CD14-positive monocyte (primary cell): ENCODE data around the gene EML6. TPM values are rescaled to one million over a fixed set of nuclear protein-coding genes. Genes with fewer than 3 reads are reported as not detected.

Source experiments
- DNase-seq, 3 donors: peaks; one replicate each; pipeline ENCODE4 v3.0.0-alpha.2; 2011 to 2022
- H2AFZ ChIP-seq: 2 replicates; pipeline ENCODE4 v1.6.0; 2012; ENCODE audit warnings: mild to moderate bottlenecking, low read depth, low read length, inconsistent platforms; ENCODE audit not compliant: insufficient read depth, poor library complexity, severe bottlenecking
- H3K27ac ChIP-seq, 2 donors: 1 replicate in 1 of 2; 2 replicates in 1 of 2; pipeline ENCODE4 v1.5.1; 2012 to 2013; ENCODE audit warnings: low read length in 2 of 2, control low read depth in 1 of 2, inconsistent platforms in 1 of 2, low read depth in 1 of 2, mild to moderate bottlenecking in 1 of 2
- H3K27me3 ChIP-seq, 2 donors: one replicate each; pipeline versions ENCODE4 v1.6.0 to v1.6.1; 2011 to 2013; ENCODE audit warnings: low read length in 2 of 2; ENCODE audit not compliant: control insufficient read depth in 2 of 2, insufficient read depth in 2 of 2
- H3K36me3 ChIP-seq, 2 donors: replicated peaks in 1 of 2; 1 replicate in 1 of 2; 2 replicates in 1 of 2; pipeline versions ENCODE4 v1.5.1 to v1.6.1; 2012 to 2013; ENCODE audit warnings: low read length in 2 of 2, control low read depth in 1 of 2, inconsistent platforms in 1 of 2, mild to moderate bottlenecking in 1 of 2; ENCODE audit not compliant: insufficient read depth in 2 of 2, control insufficient read depth in 1 of 2
- H3K4me1 ChIP-seq, 2 donors: 1 replicate in 1 of 2; 2 replicates in 1 of 2; pipeline versions ENCODE4 v1.5.1 to v1.6.1; 2012 to 2013; ENCODE audit warnings: low read length in 2 of 2, control low read depth in 1 of 2, inconsistent platforms in 1 of 2, mild to moderate bottlenecking in 1 of 2, moderate library complexity in 1 of 2; ENCODE audit not compliant: insufficient read depth in 2 of 2, control insufficient read depth in 1 of 2
- H3K4me2 ChIP-seq: replicated peaks from 2 replicates; pipeline ENCODE3; 2012; ENCODE audit warnings: low read length, moderate library complexity, mild to moderate bottlenecking; ENCODE audit not compliant: poor library complexity, severe bottlenecking; ENCODE audit errors: extremely low read depth
- H3K4me3 ChIP-seq, 3 experiments: fragments of 200-600 bp in 1 of 3; sonication (generic) in 1 of 3; replicated peaks in 1 of 3; 1 replicate in 2 of 3; 2 replicates in 1 of 3; pipeline ENCODE4 v1.5.1; 2011 to 2013; ENCODE audit warnings: low read length in 3 of 3, mild to moderate bottlenecking in 3 of 3, control low read depth in 2 of 3, low read depth in 2 of 3, inconsistent platforms in 1 of 3, moderate library complexity in 1 of 3
- H3K79me2 ChIP-seq: 2 replicates; pipeline ENCODE4 v1.6.0; 2012; ENCODE audit warnings: mild to moderate bottlenecking, control low read depth, inconsistent platforms, low read length, moderate library complexity; ENCODE audit not compliant: insufficient read depth
- H3K9ac ChIP-seq: 2 replicates; pipeline ENCODE4 v1.6.0; 2017; ENCODE audit warnings: low read length, mild to moderate bottlenecking; ENCODE audit not compliant: insufficient read depth, poor library complexity, severe bottlenecking
- H3K9me3 ChIP-seq, 2 donors: replicated peaks in 1 of 2; 1 replicate in 1 of 2; 2 replicates in 1 of 2; pipeline versions ENCODE4 v1.5.1 to v1.6.1; 2012 to 2013; ENCODE audit warnings: low read length in 2 of 2, control low read depth in 1 of 2; ENCODE audit not compliant: control insufficient read depth in 1 of 2, insufficient read depth in 1 of 2
- H4K20me1 ChIP-seq: 2 replicates; pipeline ENCODE4 v1.6.0; 2012; ENCODE audit warnings: mild to moderate bottlenecking, low read length, control low read depth, moderate library complexity; ENCODE audit not compliant: insufficient read depth
- H3K27ac Mint-ChIP-seq, 7 donors: one replicate each; pipeline ENCODE4 v1.8.0; 2020; ENCODE audit warnings: mild to moderate bottlenecking in 7 of 7, mixed read lengths in 7 of 7, moderate library complexity in 6 of 7, inconsistent platforms in 2 of 7
- H3K27me3 Mint-ChIP-seq, 3 donors: one replicate each; pipeline ENCODE4 v1.8.0; 2021 to 2022; ENCODE audit warnings: low read depth in 3 of 3, mild to moderate bottlenecking in 3 of 3, mixed read lengths in 3 of 3, moderate library complexity in 3 of 3, inconsistent platforms in 1 of 3
- H3K36me3 Mint-ChIP-seq, 2 donors: one replicate each; pipeline ENCODE4 v1.8.0; 2020; ENCODE audit warnings: mixed read lengths in 2 of 2, inconsistent platforms in 1 of 2, mild to moderate bottlenecking in 1 of 2
- H3K4me1 Mint-ChIP-seq: one replicate; pipeline ENCODE4 v1.8.0; 2020; ENCODE audit warnings: mild to moderate bottlenecking, mixed read lengths
- H3K4me3 Mint-ChIP-seq, 2 donors: one replicate each; pipeline ENCODE4 v1.8.0; 2020; ENCODE audit warnings: mild to moderate bottlenecking in 2 of 2, mixed read lengths in 2 of 2, moderate library complexity in 1 of 2
- H3K9me3 Mint-ChIP-seq, 7 donors: one replicate each; pipeline ENCODE4 v1.8.0; 2020 to 2022; ENCODE audit warnings: mixed read lengths in 7 of 7, mild to moderate bottlenecking in 6 of 7, moderate library complexity in 6 of 7, inconsistent platforms in 2 of 7
- CTCF ChIP-seq: fragments of 200-600 bp; IDR thresholded peaks from one replicate; pipeline ENCODE4 v1.8.0; 2022; ENCODE audit warnings: antibody characterized with exemption, mild to moderate bottlenecking
- WGBS: methylation state at CpG from one replicate; pipeline ENCODE4 v1.1.5; 2013; ENCODE audit warnings: missing lambda C conversion rate; ENCODE audit not compliant: insufficient coverage; 5-methylcytosine and 5-hydroxymethylcytosine counted together
- intact Hi-C, 2 donors: fragments of 100-400 bp; cut with micrococcal nuclease; formaldehyde crosslinking; loops; one replicate each; pipeline versions ENCODE4 v1.15.0 to v1.15.1; 2023
- polyA plus RNA-seq, 3 donors: library from polyadenylated mRNA; depleted of rRNA in 1 of 3; unstranded in 2 of 3; stranded (reverse) in 1 of 3; fragments of 300-500 nt in 2 of 3; fragments of >200 nt in 1 of 3; fragmentation: Illumina TruSeq in 2 of 3; gene quantifications; 1 replicate in 2 of 3; 2 replicates in 1 of 3; pipeline ENCODE4 v1.2.3, GENCODE V29; 2012 to 2021

The EML6 gene
- polyA plus RNA-seq, 3 donors, result 0.79 TPM; not detected in 2

- H3K4me3 Mint-ChIP-seq, result no peak overlapping the region
- no CpG with 5 or more reads among the region's 5 CpGs for WGBS
- intact Hi-C loops, result loop anchor here in 1 of 2 donors (5.0 kb wide), 1 partner anchor 273 kb away; no protein-coding TSS in a partner anchor
Observed at GRCh38 chr2:54899576-54900200, 176.2 kb downstream of the EML6 start.

More at GRCh38 chr2:54899576-54900200, 176.2 kb downstream of the EML6 start:
- peaks cover 8 to 13% of the 10 kb centered on the region in 2 donors for H3K4me1 ChIP-seq
- H4K20me1 ChIP-seq, result no peaks in the 10 kb centered on the region
- H3K9me3 ChIP-seq, result no peaks in the 10 kb centered on the region
- H3K36me3 ChIP-seq, result no peaks in the 10 kb centered on the region
- no peak overlapping the region for H3K4me2 ChIP-seq
- H2AFZ ChIP-seq, result no peak overlapping the region
- Mint-ChIP-seq H3K9me3 (no peaks in the 10 kb centered on the region), H3K27ac (no peak overlapping the region), H3K4me1 (peaks cover 14% of the 10 kb centered on the region), H3K36me3 (no peaks in the 10 kb centered on the region), H3K27me3 (peaks cover 0 to 4% (median 0%) of the 10 kb centered on the region in 3 donors)
- no peaks in the 10 kb centered on the region for H3K27me3 ChIP-seq
- peak in 1 of 3 donors; percentile 8 for DNase-seq
- no peak overlapping the region for H3K27ac ChIP-seq
- no peak overlapping the region for H3K4me3 ChIP-seq
- H3K79me2 ChIP-seq, result no peaks in the 10 kb centered on the region
- no peak overlapping the region for H3K9ac ChIP-seq
- peak; percentile 26 for TF ChIP-seq CTCF
